ENCODE measurements around the gene SCN5A.

Gene SCN5A

DNA sequence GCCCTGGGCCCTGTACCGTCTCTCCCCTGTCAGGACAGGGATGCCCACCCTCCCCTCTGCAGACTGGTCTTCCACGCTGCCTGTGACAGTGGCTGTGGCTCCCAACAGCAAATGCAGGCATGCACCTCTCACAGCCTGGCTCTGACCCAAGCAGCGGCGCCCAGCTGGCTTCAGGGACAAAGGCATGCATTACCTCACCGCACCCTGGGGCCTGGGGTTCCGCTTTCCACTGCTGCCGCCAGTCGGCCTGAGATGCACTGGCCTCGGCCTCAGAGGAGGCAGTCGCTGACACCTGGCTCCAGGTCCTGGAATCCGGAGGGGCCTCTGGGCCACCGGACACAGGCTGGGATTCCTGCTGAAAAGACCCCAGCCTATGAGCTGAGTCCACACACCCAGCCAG lies 70.3 kb downstream of the SCN5A start:
- Histone ChIP-seq H3K4me3 (ENCODE audit: insufficient read depth in 1 of 2, low read depth in 1 of 2, low read length in 2 of 2) (no peak overlapping the region), H3K79me1 (replicated peaks; ENCODE audit: low read length, poor library complexity, severe bottlenecking) (no peaks in the 10 kb centered on the region), H3K14ac (ENCODE audit: low read length in 2 of 2) (no peak overlapping the region), H2AFZ (ENCODE audit: low read depth, low read length) (no peak overlapping the region), H3K27ac (ENCODE audit: low read length, poor library complexity, severe bottlenecking) (peak overlapping the region; percentile 44), H4K8ac (ENCODE audit: low read length) (no peak overlapping the region), H3K4me1 (ENCODE audit: control insufficient read depth, insufficient read depth, low read depth, low read length) (peaks cover 16% of the 10 kb centered on the region), H2BK12ac (ENCODE audit: low read length in 2 of 2) (no peak overlapping the region), H2BK15ac (ENCODE audit: low read depth, poor library complexity, severe bottlenecking) (no peak overlapping the region), H3K9ac (ENCODE audit: low read length) (no peak overlapping the region), H3K36me3 (ENCODE audit: control insufficient read depth in 1 of 2, insufficient read depth in 2 of 2, low read depth in 1 of 2, low read length in 2 of 2) (no peaks in the 10 kb centered on the region), H3K4me2 (ENCODE audit: low read length, poor library complexity, severe bottlenecking) (no peak overlapping the region), H2BK120ac (ENCODE audit: low read depth, low read length) (no peak overlapping the region), H3K4ac (ENCODE audit: low read depth in 1 of 2, low read length in 2 of 2) (no peak overlapping the region), H3K9me3 (ENCODE audit: control insufficient read depth, low read length) (no peaks in the 10 kb centered on the region), H4K91ac (ENCODE audit: low read length) (no peak overlapping the region), H3K27me3 (ENCODE audit: control insufficient read depth in 1 of 2, insufficient read depth in 1 of 2, low read length in 2 of 2) (peaks cover 12 to 13% of the 10 kb centered on the region in 2 experiments), H2BK5ac (ENCODE audit: low read depth, low read length, poor library complexity, severe bottlenecking) (no peak overlapping the region), H3K18ac (ENCODE audit: low read depth in 1 of 2, low read length in 2 of 2) (no peak overlapping the region), H2AK5ac (ENCODE audit: low read length, severe bottlenecking) (no peak overlapping the region), H3K23ac (ENCODE audit: low read length in 2 of 2) (no peak overlapping the region)
- no peak for DNase-seq
- 87% methylated on average over 12 of the region's 12 CpGs for WGBS

DNA sequence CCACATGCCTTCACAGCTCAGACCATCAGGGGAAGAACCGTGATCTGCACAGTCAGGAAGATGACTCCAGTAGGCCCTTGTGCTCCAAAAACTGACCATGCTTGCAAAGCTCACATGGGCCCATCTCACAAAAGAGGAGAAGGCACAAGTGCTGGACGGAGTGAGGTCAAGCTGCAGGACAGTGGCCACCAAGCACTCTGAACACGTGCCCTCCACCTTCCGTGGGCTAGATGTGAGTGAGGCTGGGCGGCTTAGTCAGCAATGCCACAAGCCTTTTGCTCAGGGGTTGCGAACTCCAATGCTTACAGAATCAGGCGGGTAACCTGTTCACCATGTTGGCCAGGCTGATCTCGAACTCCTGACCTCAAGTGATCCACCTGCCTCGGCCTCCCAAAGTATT lies 70.9 kb downstream of the SCN5A start:
- no peak overlapping the region for H4K8ac ChIP-seq (ENCODE audit: low read length)
- H3K27ac ChIP-seq (ENCODE audit: low read length, poor library complexity, severe bottlenecking): no peak overlapping the region
- H3K9me3 ChIP-seq (ENCODE audit: control insufficient read depth, low read length): no peaks in the 10 kb centered on the region
- no peak overlapping the region for H2BK5ac ChIP-seq (ENCODE audit: low read depth, low read length, poor library complexity, severe bottlenecking)
- 81% methylated on average over 9 of the region's 9 CpGs for WGBS
- no peak overlapping the region for H3K14ac ChIP-seq (ENCODE audit: low read length in 2 of 2)
- H2AFZ ChIP-seq (ENCODE audit: low read depth, low read length): no peak overlapping the region
- no peak overlapping the region for H3K4me3 ChIP-seq (ENCODE audit: insufficient read depth in 1 of 2, low read depth in 1 of 2, low read length in 2 of 2)
- no peaks in the 10 kb centered on the region for H3K36me3 ChIP-seq (ENCODE audit: control insufficient read depth in 1 of 2, insufficient read depth in 2 of 2, low read depth in 1 of 2, low read length in 2 of 2)
- H3K4me2 ChIP-seq (ENCODE audit: low read length, poor library complexity, severe bottlenecking): no peak overlapping the region
- no peak overlapping the region for H2BK12ac ChIP-seq (ENCODE audit: low read length in 2 of 2)
- peaks cover 12 to 13% of the 10 kb centered on the region in 2 experiments for H3K27me3 ChIP-seq (ENCODE audit: control insufficient read depth in 1 of 2, insufficient read depth in 1 of 2, low read length in 2 of 2)
- H3K4ac ChIP-seq (ENCODE audit: low read depth in 1 of 2, low read length in 2 of 2): no peak overlapping the region
- no peak overlapping the region for H3K9ac ChIP-seq (ENCODE audit: low read length)
- H3K4me1 ChIP-seq (ENCODE audit: control insufficient read depth, insufficient read depth, low read depth, low read length): peaks cover 16% of the 10 kb centered on the region
- H2BK120ac ChIP-seq (ENCODE audit: low read depth, low read length): no peak overlapping the region
- no peak overlapping the region for H3K23ac ChIP-seq (ENCODE audit: low read length in 2 of 2)
- H2BK15ac ChIP-seq (ENCODE audit: low read depth, poor library complexity, severe bottlenecking): no peak overlapping the region
- H4K91ac ChIP-seq (ENCODE audit: low read length): no peak overlapping the region
- H3K79me1 ChIP-seq (replicated peaks; ENCODE audit: low read length, poor library complexity, severe bottlenecking): no peaks in the 10 kb centered on the region
- no peak overlapping the region for H2AK5ac ChIP-seq (ENCODE audit: low read length, severe bottlenecking)
- no peak for DNase-seq
- no peak overlapping the region for H3K18ac ChIP-seq (ENCODE audit: low read depth in 1 of 2, low read length in 2 of 2)

DNA sequence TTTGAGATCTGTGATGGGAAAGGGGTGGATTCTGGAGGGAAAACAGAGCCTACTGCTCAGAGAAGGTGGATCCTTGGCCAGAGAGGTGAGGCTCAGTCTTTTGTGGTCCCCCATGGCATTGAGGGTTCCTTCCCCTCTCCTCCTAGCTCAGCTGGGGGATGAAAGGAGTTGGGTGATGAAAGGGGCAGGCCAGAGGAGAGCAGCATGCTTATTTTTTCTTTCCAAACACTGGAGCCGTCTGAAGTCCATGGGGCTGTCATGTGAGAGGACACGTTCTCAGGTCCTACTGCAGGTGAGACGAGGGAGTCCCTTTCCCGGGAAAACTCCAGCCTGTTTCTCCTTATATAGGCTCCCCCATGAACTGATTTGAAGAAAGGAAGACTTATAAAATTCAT lies 71.4 kb downstream of the SCN5A start:
- Histone ChIP-seq H3K9ac (ENCODE audit: low read length) (no peak overlapping the region), H3K36me3 (ENCODE audit: control insufficient read depth in 1 of 2, insufficient read depth in 2 of 2, low read depth in 1 of 2, low read length in 2 of 2) (no peaks in the 10 kb centered on the region), H2AFZ (ENCODE audit: low read depth, low read length) (no peak overlapping the region), H2BK120ac (ENCODE audit: low read depth, low read length) (no peak overlapping the region), H3K27me3 (ENCODE audit: control insufficient read depth in 1 of 2, insufficient read depth in 1 of 2, low read length in 2 of 2) (peaks cover 12 to 13% of the 10 kb centered on the region in 2 experiments), H3K4me2 (ENCODE audit: low read length, poor library complexity, severe bottlenecking) (no peak overlapping the region), H3K23ac (ENCODE audit: low read length in 2 of 2) (no peak overlapping the region), H4K8ac (ENCODE audit: low read length) (no peak overlapping the region), H3K4ac (ENCODE audit: low read depth in 1 of 2, low read length in 2 of 2) (no peak overlapping the region), H2BK5ac (ENCODE audit: low read depth, low read length, poor library complexity, severe bottlenecking) (no peak overlapping the region), H3K4me1 (ENCODE audit: control insufficient read depth, insufficient read depth, low read depth, low read length) (peaks cover 16% of the 10 kb centered on the region), H2BK15ac (ENCODE audit: low read depth, poor library complexity, severe bottlenecking) (no peak overlapping the region), H3K4me3 (ENCODE audit: insufficient read depth in 1 of 2, low read depth in 1 of 2, low read length in 2 of 2) (no peak overlapping the region), H3K14ac (ENCODE audit: low read length in 2 of 2) (no peak overlapping the region), H2BK12ac (ENCODE audit: low read length in 2 of 2) (no peak overlapping the region), H3K9me3 (ENCODE audit: control insufficient read depth, low read length) (no peaks in the 10 kb centered on the region), H3K18ac (ENCODE audit: low read depth in 1 of 2, low read length in 2 of 2) (no peak overlapping the region), H2AK5ac (ENCODE audit: low read length, severe bottlenecking) (no peak overlapping the region), H3K27ac (ENCODE audit: low read length, poor library complexity, severe bottlenecking) (no peak overlapping the region), H3K79me1 (replicated peaks; ENCODE audit: low read length, poor library complexity, severe bottlenecking) (no peaks in the 10 kb centered on the region), H4K91ac (ENCODE audit: low read length) (no peak overlapping the region)
- no peak for DNase-seq
- 84% methylated on average over 4 of the region's 4 CpGs for WGBS

DNA sequence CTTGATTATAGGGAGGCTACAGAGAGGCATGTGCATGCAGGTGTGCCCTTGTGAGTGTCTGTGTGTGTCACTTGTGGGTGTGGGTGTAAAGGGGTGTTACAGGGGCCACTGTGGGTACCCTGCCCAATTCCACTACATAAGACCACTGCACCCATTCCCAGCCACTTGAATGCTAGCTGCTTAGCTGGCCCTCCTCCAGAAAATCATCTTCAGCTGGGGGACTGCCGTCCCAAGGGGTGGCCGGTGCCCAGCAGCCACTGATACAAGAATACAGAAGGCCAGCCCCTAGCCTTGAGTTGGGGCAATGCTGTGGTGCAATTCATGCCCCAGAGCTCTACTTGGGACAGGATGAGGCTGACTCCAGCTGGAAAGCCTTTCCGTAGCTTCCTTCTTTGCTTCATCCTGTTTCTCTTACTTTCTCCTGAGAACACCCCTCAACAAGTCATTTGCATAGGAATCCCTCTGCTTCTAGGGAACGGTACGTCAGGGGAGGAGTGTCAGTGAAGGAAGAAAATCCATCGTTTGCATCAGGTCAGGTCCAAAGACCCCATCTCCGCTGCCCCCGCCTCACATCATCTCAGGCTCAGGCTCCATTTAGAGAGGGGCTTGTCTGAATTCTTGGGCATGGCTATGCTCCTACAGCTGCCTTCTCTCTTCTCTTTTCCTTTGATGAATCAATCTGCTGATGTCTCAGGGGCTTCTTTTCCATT lies 72.0 kb downstream of the SCN5A start:
- Histone ChIP-seq H4K91ac (ENCODE audit: low read length) (no peak overlapping the region), H3K23ac (ENCODE audit: low read length in 2 of 2) (no peak overlapping the region), H3K27me3 (ENCODE audit: control insufficient read depth in 1 of 2, insufficient read depth in 1 of 2, low read length in 2 of 2) (peaks cover 12 to 13% of the 10 kb centered on the region in 2 experiments), H2BK15ac (ENCODE audit: low read depth, poor library complexity, severe bottlenecking) (no peak overlapping the region), H3K4me3 (ENCODE audit: insufficient read depth in 1 of 2, low read depth in 1 of 2, low read length in 2 of 2) (no peak overlapping the region), H3K79me1 (replicated peaks; ENCODE audit: low read length, poor library complexity, severe bottlenecking) (no peaks in the 10 kb centered on the region), H3K4ac (ENCODE audit: low read depth in 1 of 2, low read length in 2 of 2) (no peak overlapping the region), H3K27ac (ENCODE audit: low read length, poor library complexity, severe bottlenecking) (no peak overlapping the region), H2AFZ (ENCODE audit: low read depth, low read length) (no peak overlapping the region), H2BK5ac (ENCODE audit: low read depth, low read length, poor library complexity, severe bottlenecking) (no peak overlapping the region), H2BK12ac (ENCODE audit: low read length in 2 of 2) (no peak overlapping the region), H2AK5ac (ENCODE audit: low read length, severe bottlenecking) (no peak overlapping the region), H3K4me2 (ENCODE audit: low read length, poor library complexity, severe bottlenecking) (no peak overlapping the region), H3K18ac (ENCODE audit: low read depth in 1 of 2, low read length in 2 of 2) (no peak overlapping the region), H4K8ac (ENCODE audit: low read length) (no peak overlapping the region), H3K4me1 (ENCODE audit: control insufficient read depth, insufficient read depth, low read depth, low read length) (peaks cover 16% of the 10 kb centered on the region), H3K36me3 (ENCODE audit: control insufficient read depth in 1 of 2, insufficient read depth in 2 of 2, low read depth in 1 of 2, low read length in 2 of 2) (no peaks in the 10 kb centered on the region), H3K9ac (ENCODE audit: low read length) (no peak overlapping the region), H3K14ac (ENCODE audit: low read length in 2 of 2) (no peak overlapping the region), H3K9me3 (ENCODE audit: control insufficient read depth, low read length) (no peaks in the 10 kb centered on the region), H2BK120ac (ENCODE audit: low read depth, low read length) (no peak overlapping the region)
- 89% methylated on average over 7 of the region's 8 CpGs for WGBS
- DNase-seq: no peak
